PC-9 (cell line): ENCODE measurements around the gene TAOK2. TPM values are rescaled to one million over a fixed set of nuclear protein-coding genes. Genes with fewer than 3 reads are reported as not detected.
A peak's percentile ranks its signal among the peaks of the same experiment; 100 is the strongest.

Source experiments
- BruUV-seq: library from RNA; stranded (reverse); fragments of 400-500 nt; replicated peaks from 2 replicates; lab custom pipeline; 2021; lab: Mats Ljungman, UMichigan
- CTCF ChIA-PET: fragments of 300-600 bp; sonication (Branson Sonifier 250); formaldehyde crosslinking; loops from one replicate; lab custom pipeline; 2022; ENCODE audit warnings: antibody characterized with exemption; lab: Charles Lee
- POLR2A ChIA-PET: fragments of 300-600 bp; sonication (Branson Sonifier 250); formaldehyde crosslinking; loops from one replicate; lab custom pipeline; 2022; ENCODE audit warnings: antibody characterized with exemption; ENCODE audit not compliant: unreplicated experiment; lab: Charles Lee
- DNase-seq, 2 experiments: peaks; one replicate each; pipeline versions ENCODE4 v3.0.0 to v3.0.0-alpha.2; 2015 to 2022; ENCODE audit warnings: mixed read lengths in 1 of 2
- H2AFZ ChIP-seq: fragments of 200-600 bp; sonication (generic); 2 replicates; pipeline ENCODE4 v1.8.1; 2017; ENCODE audit warnings: antibody characterized with exemption
- H3F3A ChIP-seq: fragments of 200-600 bp; sonication (generic); 2 replicates; pipeline ENCODE4 v1.8.1; 2017; ENCODE audit warnings: antibody characterized with exemption, mild to moderate bottlenecking, low read depth; ENCODE audit not compliant: insufficient read depth
- H3K27ac ChIP-seq: fragments of 200-600 bp; sonication (generic); 2 replicates; pipeline ENCODE4 v1.6.1; 2016; ENCODE audit warnings: mixed run types
- H3K27me3 ChIP-seq: fragments of 200-600 bp; sonication (generic); 2 replicates; pipeline ENCODE4 v1.6.1; 2016; ENCODE audit warnings: low read depth, mixed run types; ENCODE audit not compliant: insufficient read depth
- H3K36me3 ChIP-seq: fragments of 200-600 bp; sonication (generic); 2 replicates; pipeline ENCODE4 v1.6.1; 2016; ENCODE audit warnings: low read depth, mixed run types
- H3K4me1 ChIP-seq: fragments of 200-600 bp; sonication (generic); replicated peaks from 2 replicates; pipeline ENCODE4 v1.6.1; 2016; ENCODE audit warnings: mixed run types; ENCODE audit not compliant: insufficient read depth
- H3K4me2 ChIP-seq: fragments of 200-600 bp; sonication (generic); 2 replicates; pipeline ENCODE4 v1.6.1; 2017; ENCODE audit warnings: mixed run types
- H3K4me3 ChIP-seq: fragments of 200-600 bp; sonication (generic); 2 replicates; pipeline ENCODE4 v1.6.1; 2016; ENCODE audit warnings: mixed run types
- H3K79me2 ChIP-seq: fragments of 200-600 bp; sonication (generic); 2 replicates; pipeline ENCODE4 v1.6.1; 2017; ENCODE audit warnings: low read depth, mixed run types
- H3K9me2 ChIP-seq: fragments of 200-600 bp; sonication (generic); 2 replicates; pipeline ENCODE4 v1.8.1; 2017; ENCODE audit warnings: mild to moderate bottlenecking; ENCODE audit not compliant: insufficient read depth
- H3K9me3 ChIP-seq: fragments of 200-600 bp; sonication (generic); 2 replicates; pipeline ENCODE4 v1.8.1; 2016; ENCODE audit warnings: low read depth; ENCODE audit not compliant: insufficient read depth
- H4K20me1 ChIP-seq: fragments of 200-600 bp; sonication (generic); 2 replicates; pipeline ENCODE4 v1.8.1; 2017; ENCODE audit not compliant: insufficient read depth
- CTCF ChIP-seq: fragments of 200-600 bp; sonication (generic); conservative IDR thresholded peaks from 2 replicates; pipeline ENCODE4 v1.6.1; 2017; ENCODE audit warnings: mixed run types, antibody characterized with exemption, mild to moderate bottlenecking, moderate library complexity
- EZH2 ChIP-seq: fragments of 200-600 bp; sonication (generic); IDR thresholded peaks from 2 replicates; pipeline ENCODE4 v1.8.0; 2017; ENCODE audit warnings: antibody characterized with exemption, low read depth
- intact Hi-C: fragments of 100-400 bp; cut with micrococcal nuclease; formaldehyde crosslinking; loops from one replicate; pipeline ENCODE4 v1.10.0; 2022; ENCODE audit not compliant: unreplicated experiment
- total RNA-seq: library from RNA; stranded (reverse); gene quantifications from 2 replicates; pipeline ENCODE4 v1.2.3, GENCODE V29; 2021

TAOK2 gene
- total RNA-seq, 1 experiment from 2014 or later = 82.9 TPM

GRCh38 chr16:29962344-29962994, 11.2 kb upstream of the TAOK2 start:
- no peaks in the 10 kb centered on the region for H4K20me1 ChIP-seq
- peaks cover 11% of the 10 kb centered on the region for H3K4me1 ChIP-seq
- H2AFZ ChIP-seq = peak overlapping the region; percentile 78
- peak overlapping the region; percentile 78 for H3K4me3 ChIP-seq
- TF ChIP-seq CTCF = no peak
- no peak for TF ChIP-seq EZH2
- TSS peak; percentile 74 for BruUV-seq
- H3K27me3 ChIP-seq = no peaks in the 10 kb centered on the region
- H3F3A ChIP-seq = peaks cover 8% of the 10 kb centered on the region; the same call in 1 of the 2 replicates
- no peaks in the 10 kb centered on the region for H3K79me2 ChIP-seq
- H3K36me3 ChIP-seq = no peaks in the 10 kb centered on the region
- peak overlapping the region; percentile 90 for H3K4me2 ChIP-seq
- H3K9me3 ChIP-seq = no peaks in the 10 kb centered on the region
- ChIA-PET CTCF (interaction anchor here (0.6 to 1.2 kb wide), 6 partner anchors 11 to 231 kb away, joined by 3 to 7 read pairs (median 4); partner anchors contain the start of genes PAGR1, SEZ6L2 and TAOK2), POLR2A (interaction anchor here (0.5 to 1.8 kb wide), 10 partner anchors 11 to 286 kb away, joined by 3 to 26 read pairs (median 4); partner anchors contain the start of genes HIRIP3, SEZ6L2 and TAOK2)
- intact Hi-C loops = loop anchor here (1.0 kb wide), 2 partner anchors 18 to 32 kb away; no protein-coding TSS in a partner anchor
- H3K9me2 ChIP-seq = no peaks in the 10 kb centered on the region
- no peak overlapping the region for H3K27ac ChIP-seq
- DNase-seq = peak in 1 of 2 experiments; percentile 32

- no TSS peak for BruUV-seq
- CTCF ChIA-PET = interaction anchor here (0.7 to 1.2 kb wide), 2 partner anchors 10 to 232 kb away, joined by 3 read pairs; partner anchors contain the start of gene TAOK2
- Histone ChIP-seq H3K27me3 (no peaks in the 10 kb centered on the region), H3K4me2 (peak overlapping the region; percentile 90), H3K79me2 (no peaks in the 10 kb centered on the region), H3K4me1 (peaks cover 11% of the 10 kb centered on the region), H4K20me1 (no peaks in the 10 kb centered on the region), H3K4me3 (peak overlapping the region; percentile 78; the same call in 1 of the 2 replicates), H3K9me2 (no peaks in the 10 kb centered on the region), H3K27ac (no peak overlapping the region), H3F3A (peaks cover 8% of the 10 kb centered on the region; the same call in 1 of the 2 replicates), H3K36me3 (no peaks in the 10 kb centered on the region), H2AFZ (no peak overlapping the region), H3K9me3 (no peaks in the 10 kb centered on the region)
- TF ChIP-seq CTCF (no peak), EZH2 (no peak)
- no peak for DNase-seq
- POLR2A ChIA-PET = interaction anchor here (0.6 to 1.6 kb wide), 3 partner anchors 10 to 19 kb away, joined by 3 to 26 read pairs (median 6); no protein-coding TSS in a partner anchor
- intact Hi-C loops = no loop called here
Measured at GRCh38 chr16:29963021-29963743, 10.5 kb upstream of the TAOK2 start.

- TF ChIP-seq EZH2 (no peak), CTCF (no peak)
Measured at GRCh38 chr16:29968205-29968604, 5.5 kb upstream of the TAOK2 start.

More at GRCh38 chr16:29968205-29968604, 5.5 kb upstream of the TAOK2 start:
- no peaks in the 10 kb centered on the region for H3K9me2 ChIP-seq
- no peaks in the 10 kb centered on the region for H3K27me3 ChIP-seq
- H3K4me1 ChIP-seq = no peaks in the 10 kb centered on the region
- no peaks in the 10 kb centered on the region for H4K20me1 ChIP-seq
- H3K4me2 ChIP-seq = no peak overlapping the region
- H3K79me2 ChIP-seq = no peaks in the 10 kb centered on the region
- ChIA-PET POLR2A (no interaction called here), CTCF (no interaction called here)
- intact Hi-C loops = no loop called here
- no peak for DNase-seq
- no peaks in the 10 kb centered on the region for H3K9me3 ChIP-seq
- H2AFZ ChIP-seq = no peak overlapping the region
- BruUV-seq = no TSS peak
- no peak overlapping the region for H3K4me3 ChIP-seq
- no peak overlapping the region for H3K27ac ChIP-seq
- no peaks in the 10 kb centered on the region for H3K36me3 ChIP-seq
- H3F3A ChIP-seq = peaks cover 14% of the 10 kb centered on the region; the same call in 1 of the 2 replicates
